ENCODE data around the gene ELMO1.

Gene ELMO1

GRCh38 chr7:37269711-37270508, 178.8 kb downstream of the ELMO1 start:
- DNase-seq (ENCODE audit: low read depth in 2 of 2) = no peak

GRCh38 chr7:37267251-37267650, 181.4 kb downstream of the ELMO1 start:
- no peak for DNase-seq (ENCODE audit: low read depth in 2 of 2)

- DNase-seq (ENCODE audit: low read depth in 2 of 2) = no peak
These were observed 182.8 kb downstream of the ELMO1 start for GRCh38 chr7:37265876-37266275.

- no peak for DNase-seq (ENCODE audit: low read depth in 2 of 2)
These were observed 183.7 kb downstream of the ELMO1 start for GRCh38 chr7:37265006-37265405.

GRCh38 chr7:37262181-37262580, 186.5 kb downstream of the ELMO1 start:
- no peak for DNase-seq (ENCODE audit: low read depth in 2 of 2)

DNA sequence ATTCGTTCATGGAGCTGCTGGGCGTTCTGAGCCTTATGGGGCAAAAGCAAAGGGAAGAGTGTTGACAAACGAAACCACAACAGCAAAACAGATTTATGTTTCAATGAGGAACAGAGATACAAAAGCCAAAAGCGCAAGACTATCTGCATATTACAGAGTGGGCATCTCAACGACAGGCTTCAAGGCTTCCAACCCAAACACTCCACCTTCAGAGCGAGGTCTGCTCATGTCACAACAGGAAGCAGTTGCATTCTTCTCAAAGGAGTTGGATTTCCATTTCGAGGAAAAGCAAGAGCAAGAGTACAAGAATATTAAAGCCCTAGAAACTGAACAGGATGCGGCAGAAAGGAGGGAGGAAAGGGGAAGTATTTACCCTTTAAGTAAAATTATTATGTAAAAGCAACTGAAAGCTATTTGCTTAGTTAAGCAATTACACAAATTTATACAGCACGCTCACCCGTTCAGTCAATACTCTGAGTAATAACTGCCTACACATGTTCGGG, 189.3 kb downstream of the ELMO1 start:
- DNase-seq (ENCODE audit: low read depth in 2 of 2) = no peak

DNA sequence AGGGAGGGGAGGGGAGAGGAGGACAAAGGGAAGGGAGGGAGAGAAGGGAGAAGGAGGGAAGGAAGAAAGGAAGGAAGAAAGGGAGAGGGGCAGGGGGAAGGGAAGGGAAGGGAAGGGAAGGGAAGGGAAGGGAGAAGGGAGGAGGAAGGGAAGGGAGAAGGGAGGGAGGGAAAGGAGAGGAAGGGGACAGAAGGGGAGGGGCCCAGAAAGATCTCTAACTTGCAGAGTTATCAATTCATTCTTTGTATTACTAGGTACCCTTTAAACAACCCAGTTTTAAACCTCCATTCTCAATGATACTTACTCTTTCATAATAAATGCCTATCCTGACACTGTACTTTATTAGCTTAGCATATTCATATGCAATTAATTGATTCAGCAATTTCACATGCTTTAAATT, 192.0 kb downstream of the ELMO1 start:
- DNase-seq (ENCODE audit: low read depth in 2 of 2) = no peak

DNA sequence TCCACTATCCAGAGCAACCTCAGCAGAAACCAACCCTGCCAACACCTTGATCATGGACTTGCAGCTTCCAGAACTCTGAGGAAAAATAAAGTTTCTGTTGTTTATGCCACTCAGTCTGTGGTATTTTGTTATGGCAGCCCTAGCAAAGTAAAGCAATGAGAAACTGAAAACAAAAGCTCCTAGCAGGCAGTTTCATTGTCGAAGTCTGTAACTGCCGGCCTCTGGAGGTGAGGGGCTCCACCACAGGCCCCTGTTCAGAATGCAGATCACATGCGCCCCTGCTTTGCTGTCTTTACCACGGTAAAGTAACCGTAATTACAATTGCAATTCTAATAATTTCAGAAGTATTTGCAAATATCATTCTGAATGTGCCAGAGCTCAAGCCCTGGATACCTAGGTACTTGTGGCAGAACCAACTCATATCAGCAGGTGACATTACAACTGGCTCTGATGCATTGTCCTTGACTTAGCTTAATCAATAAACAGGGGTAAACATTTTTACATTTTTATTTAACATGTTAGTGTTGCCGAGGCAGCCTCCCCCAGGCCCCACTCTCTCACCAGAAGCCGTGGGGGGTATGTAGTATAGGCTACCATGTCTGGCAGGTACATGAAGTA, 193.2 kb downstream of the ELMO1 start:
- DNase-seq (ENCODE audit: low read depth in 2 of 2) = no peak

DNA sequence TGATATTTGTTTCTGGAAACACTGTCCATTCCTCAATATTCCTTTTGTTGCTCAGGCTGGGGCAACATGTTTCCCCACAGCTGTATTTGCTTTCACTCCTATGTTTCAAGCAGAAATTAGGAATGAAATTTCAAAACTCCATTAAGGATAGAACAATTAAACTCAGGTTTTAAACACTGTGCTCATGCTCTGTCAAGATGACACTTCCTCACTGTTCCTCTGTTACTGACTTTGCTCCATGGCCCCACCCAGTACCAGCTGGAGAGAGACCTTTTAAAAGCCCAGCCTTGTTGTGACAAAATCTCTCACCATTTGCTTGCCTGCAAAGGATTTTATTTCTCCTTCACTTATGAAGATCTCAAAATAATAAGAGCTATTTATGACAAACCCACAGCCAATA, 197.4 kb downstream of the ELMO1 start:
- DNase-seq (ENCODE audit: low read depth in 2 of 2) = no peak

DNA sequence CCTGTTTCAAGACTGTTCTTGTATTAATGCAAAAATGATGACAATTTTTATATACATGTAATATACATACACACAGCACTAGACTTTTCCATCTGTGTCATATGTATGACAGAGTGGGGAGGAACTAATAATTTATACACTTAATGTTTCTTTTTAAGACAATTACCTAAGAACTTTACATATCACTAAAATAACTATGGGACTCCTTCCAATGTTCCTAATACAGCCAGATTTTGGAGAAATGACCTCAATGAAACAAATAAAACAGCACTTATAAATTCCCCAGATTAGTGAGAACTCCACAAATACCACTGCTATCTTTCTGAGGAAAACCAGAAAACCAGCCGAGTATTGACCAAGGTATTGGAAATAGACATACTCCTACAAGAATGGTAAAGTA, 199.4 kb downstream of the ELMO1 start:
- no peak for DNase-seq (ENCODE audit: low read depth in 2 of 2)

- DNase-seq (ENCODE audit: low read depth in 2 of 2) = no peak
These were observed 200.2 kb downstream of the ELMO1 start for GRCh38 chr7:37248396-37248861.

DNA sequence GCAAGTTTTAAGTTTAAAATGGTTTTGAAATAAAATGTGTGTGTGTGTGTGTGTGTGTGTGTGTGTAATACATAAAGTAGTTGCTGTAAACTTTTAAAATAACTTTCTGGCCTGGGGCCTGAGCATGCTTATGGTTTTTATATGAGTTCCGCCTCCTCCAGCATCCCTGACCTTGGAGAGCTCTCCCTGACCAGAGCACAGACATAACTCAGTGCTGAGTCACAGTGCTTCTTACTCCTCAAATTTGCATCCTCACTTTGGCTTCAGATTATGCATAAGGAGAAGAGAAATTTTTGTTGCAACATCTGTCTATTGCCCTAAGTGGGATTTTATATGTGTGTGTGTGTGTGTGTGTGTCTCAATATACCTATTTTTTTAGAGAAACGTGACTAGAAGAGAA, 200.8 kb downstream of the ELMO1 start:
- no peak for DNase-seq (ENCODE audit: low read depth in 2 of 2)

GRCh38 chr7:37245590-37245989, 203.1 kb downstream of the ELMO1 start:
- DNase-seq (ENCODE audit: low read depth in 2 of 2) = no peak

- DNase-seq (ENCODE audit: low read depth in 2 of 2) = no peak
These were observed 211.8 kb downstream of the ELMO1 start for GRCh38 chr7:37236906-37237305.

GRCh38 chr7:37235813-37236212, 212.9 kb downstream of the ELMO1 start:
- no peak for DNase-seq (ENCODE audit: low read depth in 2 of 2)

DNA sequence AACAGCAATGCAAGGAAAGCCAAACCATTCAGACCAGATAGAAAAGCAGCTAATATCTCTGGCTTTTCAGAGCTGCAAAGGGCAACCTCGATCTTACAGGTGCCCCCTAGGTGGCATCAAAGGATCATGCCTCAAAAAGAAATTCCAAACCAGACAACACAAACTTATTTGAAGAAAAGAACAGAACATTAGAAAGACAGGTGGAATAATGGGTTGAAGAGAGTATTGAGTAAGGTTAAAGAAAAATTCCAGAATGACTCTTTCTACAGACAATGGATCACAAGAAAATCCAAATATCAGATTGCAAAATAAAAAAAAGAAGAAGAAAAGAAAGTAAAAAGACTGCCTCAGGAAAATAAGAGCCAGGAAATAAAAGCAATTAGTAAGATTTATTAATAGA, 213.7 kb downstream of the ELMO1 start:
- no peak for DNase-seq (ENCODE audit: low read depth in 2 of 2)

DNA sequence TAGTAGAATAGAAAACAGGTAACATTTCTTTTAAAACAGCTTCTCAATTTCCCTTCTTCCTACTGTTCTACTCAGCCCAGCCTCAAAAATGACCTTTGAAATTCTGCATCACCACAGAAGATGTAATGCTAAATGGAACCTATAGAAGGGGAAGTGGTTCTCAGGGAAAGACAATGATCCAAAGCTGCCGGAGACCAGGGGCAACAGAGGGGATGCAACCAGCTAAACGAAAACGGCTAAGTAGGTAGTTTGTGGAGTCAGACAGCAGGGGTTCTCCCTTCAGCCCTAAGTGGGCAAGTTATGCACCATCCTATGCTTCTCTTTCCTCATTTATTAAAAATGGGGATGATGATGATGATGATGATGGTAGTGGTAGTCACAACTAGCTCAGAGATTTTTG, 214.3 kb downstream of the ELMO1 start:
- no peak for DNase-seq (ENCODE audit: low read depth in 2 of 2)

- no peak for DNase-seq (ENCODE audit: low read depth in 2 of 2)
These were observed 217.1 kb downstream of the ELMO1 start for GRCh38 chr7:37231613-37232012.

DNA sequence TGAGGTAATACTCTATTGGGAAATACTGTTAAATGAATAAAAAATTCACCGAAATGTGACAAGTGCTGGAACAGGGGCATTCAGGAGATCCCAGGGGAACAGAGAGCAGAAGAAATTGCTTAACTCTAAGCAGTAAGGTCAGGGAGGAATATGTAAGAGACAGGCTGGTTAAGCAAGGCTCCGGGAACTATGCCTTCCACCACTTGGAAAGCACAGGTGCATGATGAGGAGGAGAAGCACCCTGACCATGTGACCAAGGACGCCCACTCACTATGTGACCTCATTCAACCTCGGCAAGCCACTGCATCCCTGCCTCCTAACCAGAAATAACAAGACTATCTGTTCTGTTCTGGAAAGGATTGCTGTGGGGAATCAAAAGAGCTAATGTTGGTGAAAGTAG, 218.4 kb downstream of the ELMO1 start:
- no peak for DNase-seq (ENCODE audit: low read depth in 2 of 2)

DNA sequence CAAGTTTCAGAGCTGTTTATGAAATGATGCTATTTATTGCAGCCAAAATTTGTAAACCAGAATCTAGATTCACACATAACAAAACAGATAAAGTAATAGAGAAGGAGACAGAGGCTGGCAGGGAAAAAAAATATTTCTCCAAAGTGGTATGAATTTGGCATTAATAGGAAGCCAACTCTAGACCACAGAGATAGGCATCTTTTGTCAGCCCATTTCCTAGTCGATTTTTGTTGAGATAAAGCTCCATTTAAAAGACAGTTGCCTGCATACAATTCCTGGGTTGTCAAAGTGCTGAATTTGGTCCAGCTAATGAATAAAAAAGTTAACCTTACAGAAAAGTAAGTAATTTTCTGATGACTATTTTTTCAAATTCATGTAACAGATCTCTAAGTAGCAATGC, 219.3 kb downstream of the ELMO1 start:
- DNase-seq (ENCODE audit: low read depth in 2 of 2) = no peak

DNA sequence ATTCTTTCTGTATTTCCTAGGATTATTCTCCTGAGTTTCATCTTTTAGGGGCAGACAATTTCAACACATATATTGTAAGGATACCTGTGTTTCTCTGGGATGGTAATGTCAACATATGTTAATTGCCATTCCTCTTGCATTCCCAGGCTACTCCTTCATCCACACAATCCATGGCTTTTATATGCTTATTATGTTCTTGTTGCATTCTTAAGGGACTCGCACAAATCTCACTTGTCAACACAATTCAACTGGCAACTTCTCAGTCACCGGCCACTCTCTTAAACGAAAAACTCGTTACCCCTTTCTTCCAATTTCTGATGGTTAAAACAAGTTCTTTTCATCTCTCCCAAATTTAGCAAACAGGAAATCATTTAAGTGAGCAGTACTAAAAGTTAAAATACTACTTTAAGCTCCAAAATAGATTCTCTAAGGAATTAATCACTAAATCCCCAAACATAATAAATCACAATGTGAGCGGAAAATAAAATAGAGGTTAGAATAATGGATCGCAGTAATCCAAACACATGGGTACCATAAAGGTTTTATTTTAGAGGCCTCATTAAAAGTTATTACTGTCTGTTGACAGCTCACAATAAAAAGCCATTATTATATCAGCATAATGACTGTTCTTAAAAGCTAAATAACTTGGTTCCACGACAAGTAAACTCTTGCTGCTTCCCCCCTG, 223.2 kb downstream of the ELMO1 start:
- no peak for DNase-seq (ENCODE audit: low read depth in 2 of 2)

GRCh38 chr7:37224746-37225145, 223.9 kb downstream of the ELMO1 start:
- DNase-seq (ENCODE audit: low read depth in 2 of 2) = no peak

DNA sequence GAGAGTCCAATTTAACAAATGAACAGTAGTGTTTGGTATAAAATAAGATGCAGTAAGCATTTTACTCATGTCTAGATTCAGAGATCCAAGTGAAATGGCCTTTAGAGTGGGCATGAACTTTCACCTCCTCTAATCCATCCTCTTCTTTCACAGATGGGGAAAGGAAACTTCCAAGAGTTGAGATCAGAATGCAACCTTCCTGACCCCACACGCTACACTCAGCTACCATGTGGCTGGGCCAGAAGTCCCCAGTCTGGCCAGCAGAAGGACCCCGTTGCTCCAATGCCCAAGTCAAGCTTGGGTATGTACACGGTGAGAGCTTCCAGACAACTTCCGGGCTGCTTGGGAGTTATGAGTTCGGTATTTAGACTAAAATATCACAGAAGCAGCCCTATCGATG, 228.0 kb downstream of the ELMO1 start:
- DNase-seq (ENCODE audit: low read depth in 2 of 2) = no peak
